Measurements from ENCODE around the gene TEX13B.
"Not testable (repeated sequence)": the region's sequence is repeated elsewhere in the genome, so short reads cannot be mapped to it uniquely, and the experiment has no call there.

TEX13B gene

GRCh38 chrX:107982356-107982755 is at the start of gene TEX13B:
TSS of gene TEX13B (minus strand) at chrX:107982370. CDS start at chrX:107982127, 243 bp downstream.
- no peak for DNase-seq

- DNase-seq: no peak
Measured at GRCh38 chrX:108029928-108030711, 48.0 kb upstream of the TEX13B start.

- DNase-seq: no peak
Measured at GRCh38 chrX:108028854-108029253, 46.7 kb upstream of the TEX13B start.

DNA sequence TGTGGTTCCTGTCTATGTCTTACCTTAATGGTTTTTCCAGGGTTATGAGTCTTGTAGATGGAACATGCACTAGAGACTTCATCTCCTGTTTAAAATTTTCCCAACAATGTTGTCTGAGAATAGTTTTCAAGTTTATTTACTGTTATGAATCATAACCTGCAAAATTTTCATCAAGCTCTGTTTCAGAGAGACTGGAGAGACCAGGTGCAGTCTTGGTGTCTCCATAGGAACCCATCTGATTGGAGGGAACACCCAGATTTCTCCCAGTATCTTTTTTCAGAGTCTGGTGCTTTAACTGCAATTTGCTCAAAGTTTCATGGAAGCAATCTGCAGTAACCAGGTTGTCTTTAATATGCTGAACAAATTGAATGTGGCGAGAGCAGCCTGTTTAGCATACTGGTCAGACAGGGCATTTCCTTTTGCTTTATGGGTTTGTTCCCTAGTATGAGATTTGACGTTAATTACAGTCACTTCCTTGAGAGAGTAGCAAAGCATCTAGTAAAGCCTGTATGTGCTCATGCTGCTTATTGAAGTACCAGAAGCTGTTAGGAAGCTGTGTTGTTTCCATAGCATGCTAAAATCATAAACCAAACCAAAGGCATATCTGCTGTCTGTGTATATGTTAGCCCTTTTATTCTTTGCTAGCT is 43.9 kb upstream of the TEX13B start:
- peak; percentile 10 for DNase-seq

GRCh38 chrX:108025376-108025775 is 43.2 kb upstream of the TEX13B start:
- no peak for DNase-seq

GRCh38 chrX:108022491-108023089 is 40.4 kb upstream of the TEX13B start:
- DNase-seq: no peak

DNA sequence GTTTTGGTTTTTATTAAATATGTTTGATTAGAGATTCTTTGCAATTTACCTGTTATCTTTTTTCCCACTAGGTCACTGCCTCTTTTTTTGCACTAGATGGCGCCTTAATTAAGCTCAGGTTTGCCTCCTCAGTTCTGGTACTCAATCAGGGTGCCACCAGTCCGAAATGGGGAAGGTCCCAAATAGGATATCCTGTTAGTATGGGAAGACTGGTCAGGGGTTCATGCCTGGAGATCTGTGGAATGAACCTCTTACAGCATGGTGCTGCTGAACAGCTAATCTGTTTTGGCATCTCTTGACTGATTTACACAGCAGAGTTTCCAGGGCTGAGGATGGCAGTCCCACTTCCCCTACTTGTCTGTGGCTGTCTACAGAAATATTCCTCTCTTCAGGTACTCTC is 38.5 kb upstream of the TEX13B start:
- peak; percentile 44 for DNase-seq

DNA sequence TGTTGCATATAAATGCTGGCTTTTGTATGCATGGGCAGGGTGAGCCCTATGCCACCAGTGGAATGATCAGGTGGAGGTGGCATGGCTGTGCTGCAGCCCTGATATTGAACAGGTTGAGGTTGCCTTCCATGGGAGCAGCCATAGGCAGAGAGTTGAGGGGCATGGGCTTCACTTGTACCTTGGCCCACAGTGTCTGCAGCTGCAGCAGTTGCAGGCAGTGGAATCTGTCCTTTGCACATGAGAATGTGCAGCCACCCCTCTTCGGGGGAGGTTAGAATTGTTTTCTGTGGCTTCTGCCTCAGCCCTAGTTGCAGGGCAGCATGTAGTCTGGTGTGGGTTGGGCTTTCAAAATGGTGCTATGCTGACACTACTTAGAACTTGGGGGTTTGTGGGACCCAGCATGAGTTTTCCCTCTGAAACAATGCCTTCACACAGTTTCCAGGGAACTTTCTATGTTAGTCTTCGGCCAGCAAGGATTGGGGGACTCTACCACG is 37.3 kb upstream of the TEX13B start:
- peak; percentile 4 for DNase-seq

- peak; percentile 79 for DNase-seq
Measured at GRCh38 chrX:108018656-108019381, 36.6 kb upstream of the TEX13B start.

GRCh38 chrX:108001218-108001814 is 19.1 kb upstream of the TEX13B start:
- DNase-seq: peak; percentile 58

DNA sequence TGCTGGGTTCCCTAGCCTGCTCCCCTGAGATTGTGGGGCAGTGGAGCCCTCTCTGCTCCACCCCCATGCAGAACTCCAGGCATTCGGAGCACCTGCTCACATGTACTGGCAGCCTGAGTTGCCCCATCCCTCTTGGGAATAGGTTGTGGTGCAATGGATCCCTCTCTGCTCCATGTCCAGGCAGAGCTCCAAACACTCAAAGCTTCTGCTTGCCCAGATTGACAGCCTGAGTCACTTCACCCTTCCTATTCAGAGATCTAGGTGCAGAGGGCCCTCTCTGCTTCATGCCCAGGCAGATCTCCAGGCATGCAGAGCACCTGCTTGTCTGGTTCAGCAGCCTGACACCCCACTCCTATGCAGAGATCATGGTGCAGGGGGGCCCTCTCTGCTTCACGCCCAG is 18.6 kb upstream of the TEX13B start:
- no peak for DNase-seq

DNA sequence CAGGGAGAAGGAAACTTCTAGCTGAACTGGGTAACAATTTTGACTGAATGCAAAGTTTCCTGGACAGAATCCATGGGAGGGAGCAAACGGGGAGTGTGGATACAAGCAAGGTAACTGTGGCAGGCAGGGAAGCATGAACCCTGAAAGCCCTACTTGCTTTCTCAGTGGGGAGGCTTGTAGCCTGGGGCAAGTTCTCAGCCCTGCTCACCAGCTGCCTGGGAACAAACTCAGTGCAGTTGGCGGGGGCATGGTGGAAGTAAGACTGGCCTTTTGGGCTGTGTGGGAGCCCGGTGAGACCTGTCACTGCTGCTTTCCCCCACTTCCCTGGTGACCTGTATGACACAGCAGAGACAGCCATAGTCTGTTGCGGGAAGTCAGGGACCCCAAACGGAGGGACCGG is 14.0 kb upstream of the TEX13B start:
- DNase-seq: no peak

DNA sequence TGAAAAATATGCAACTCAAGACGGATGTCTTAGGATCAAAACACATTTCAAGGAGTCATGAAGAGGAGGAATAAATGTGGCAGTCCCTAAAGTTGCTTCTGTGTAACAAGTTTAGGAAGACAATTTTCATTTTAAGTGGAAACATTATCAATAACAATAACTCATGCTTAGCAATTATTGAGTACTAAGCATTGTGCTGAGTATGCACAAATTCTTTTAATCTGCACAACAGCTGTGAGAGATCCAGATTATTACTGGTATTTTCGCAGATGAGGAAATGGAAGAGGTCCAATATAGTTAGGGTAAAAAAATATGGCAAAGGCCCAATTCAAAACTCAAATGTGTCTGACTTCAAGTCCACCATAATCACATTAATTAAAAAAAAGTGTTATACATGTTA is 2.9 kb upstream of the TEX13B start:
- no peak for DNase-seq

- no peak for DNase-seq
Measured at GRCh38 chrX:107979534-107979933, 2.6 kb downstream of the TEX13B start.

DNA sequence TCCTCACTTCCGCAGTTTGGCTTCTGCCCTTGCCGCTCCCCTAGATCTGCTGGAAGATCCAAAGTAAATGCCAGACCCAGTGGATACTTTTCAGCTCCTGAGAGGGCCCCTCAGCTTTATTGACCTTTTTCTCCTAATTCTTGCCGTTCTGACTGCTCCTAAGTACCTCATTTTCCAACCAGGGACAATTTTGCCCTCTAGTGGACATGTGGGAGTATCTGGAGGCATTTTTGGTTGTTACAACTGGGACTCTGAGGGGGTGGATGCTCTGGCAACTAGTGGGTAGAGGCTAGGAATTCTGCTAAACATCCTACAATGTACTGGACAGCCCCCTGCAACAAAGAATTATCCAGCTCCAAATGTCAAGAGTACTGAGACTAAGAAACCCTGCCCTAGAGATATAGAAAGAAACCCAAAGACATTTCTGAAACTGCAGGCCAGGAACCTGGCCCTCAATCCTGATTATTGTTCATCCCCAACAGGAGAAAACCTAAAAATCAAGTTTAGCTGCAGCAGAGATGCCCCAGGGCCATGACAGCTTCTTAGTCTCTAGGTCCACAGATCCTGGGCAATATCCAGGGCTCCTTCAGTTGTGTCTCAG is 3.4 kb downstream of the TEX13B start:
- DNase-seq: peak; percentile 1

DNA sequence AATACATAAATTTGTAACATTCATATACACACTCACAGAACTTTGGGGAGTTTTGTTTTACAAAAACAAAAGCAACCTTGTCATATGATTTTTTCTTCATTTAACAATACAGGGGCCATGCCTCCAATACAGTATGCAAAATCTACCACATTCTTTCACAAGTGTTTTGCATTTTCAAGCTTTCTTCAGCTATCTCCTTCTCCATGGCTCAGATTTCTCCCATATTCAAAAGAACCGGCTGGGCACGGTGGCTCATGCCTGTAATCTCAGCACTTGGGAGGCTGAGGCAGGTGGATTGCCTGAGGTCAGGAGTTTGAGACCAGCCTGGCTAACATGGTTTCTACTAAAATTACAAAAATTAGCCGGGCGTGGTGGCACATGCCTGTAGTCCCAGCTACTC is 4.1 kb downstream of the TEX13B start:
- DNase-seq: no peak

DNA sequence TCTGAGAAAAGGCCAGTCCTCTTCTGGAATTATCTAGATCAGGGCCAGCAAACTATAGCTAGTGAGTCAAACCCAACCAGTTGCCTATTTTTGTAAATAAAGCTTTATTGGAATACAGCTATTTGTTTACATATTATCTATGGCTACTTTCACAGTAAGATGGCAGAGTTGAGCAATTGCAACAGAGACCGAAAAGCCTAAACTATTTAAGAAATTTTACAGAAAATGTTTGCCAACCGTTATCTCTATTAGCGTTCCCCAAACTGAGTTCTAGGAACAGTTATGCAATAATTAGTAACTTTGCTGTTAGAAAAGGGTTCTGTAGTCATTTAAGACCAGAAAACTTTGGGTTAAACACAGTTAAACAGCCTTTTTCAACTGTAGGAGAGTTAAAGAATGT is 10.5 kb downstream of the TEX13B start:
- no peak for DNase-seq

GRCh38 chrX:107970073-107970472 is 12.1 kb downstream of the TEX13B start:
- DNase-seq: no peak

- no peak for DNase-seq
Measured at GRCh38 chrX:107968623-107969022, 13.5 kb downstream of the TEX13B start.

- not testable (repeated sequence) for DNase-seq
Measured at GRCh38 chrX:107955337-107955736, 26.8 kb downstream of the TEX13B start.

GRCh38 chrX:107940095-107940494 is 42.1 kb downstream of the TEX13B start:
- DNase-seq: no peak

- DNase-seq: no peak
Measured at GRCh38 chrX:107936434-107936730, 45.8 kb downstream of the TEX13B start.
